Renal cortex interstitium (tissue), 11 donors: ENCODE results near the gene TTC33. TPM values are rescaled to one million over a fixed set of nuclear protein-coding genes. Genes with fewer than 3 reads are reported as not detected.
"Not testable (repeated sequence)": the region's sequence is repeated elsewhere in the genome, so short reads cannot be mapped to it uniquely, and the experiment has no call there.

ENCODE experiments used
- DNase-seq, 11 donors: peaks; one replicate each; pipeline ENCODE4 v3.0.0-alpha.2; 2013; ENCODE audit warnings: low read depth in 9 of 11, low spot score in 4 of 11; ENCODE audit errors: extremely low read depth in 1 of 11
- polyA plus RNA-seq, 3 donors: library from polyadenylated mRNA; unstranded; fragments of 120-200 nt; gene quantifications; one replicate each; pipeline ENCODE4 v1.2.1, GENCODE V29; 2013; ENCODE audit not compliant: insufficient read length in 3 of 3

Gene TTC33
- polyA plus RNA-seq, 3 donors: 33.3 to 39.8 (median 34.2) TPM

GRCh38 chr5:40674661-40675235, 81.0 kb downstream of the TTC33 start:
- no peak for DNase-seq

GRCh38 chr5:40672425-40672824, 83.3 kb downstream of the TTC33 start:
- no peak for DNase-seq

- no peak for DNase-seq
Observed at GRCh38 chr5:40669606-40670390, 86.0 kb downstream of the TTC33 start.

GRCh38 chr5:40667161-40667663, 88.5 kb downstream of the TTC33 start:
- DNase-seq: no peak

GRCh38 chr5:40666657-40667056, 89.1 kb downstream of the TTC33 start:
- no peak for DNase-seq

- no peak for DNase-seq
Observed at GRCh38 chr5:40665635-40666298, 90.0 kb downstream of the TTC33 start.

GRCh38 chr5:40660751-40661150, 95.0 kb downstream of the TTC33 start:
- DNase-seq: no peak

GRCh38 chr5:40656766-40657165, 99.0 kb downstream of the TTC33 start:
- DNase-seq: no peak

GRCh38 chr5:40656091-40656490, 99.7 kb downstream of the TTC33 start:
- DNase-seq: not testable (repeated sequence)

- no peak for DNase-seq
Observed at GRCh38 chr5:40655138-40655537, 100.6 kb downstream of the TTC33 start.

- no peak for DNase-seq
Observed at GRCh38 chr5:40654377-40654991, 101.3 kb downstream of the TTC33 start.

GRCh38 chr5:40653221-40654022, 102.3 kb downstream of the TTC33 start:
- DNase-seq: no peak

GRCh38 chr5:40652441-40653220, 103.1 kb downstream of the TTC33 start:
- DNase-seq: no peak

GRCh38 chr5:40651201-40651600, 104.6 kb downstream of the TTC33 start:
- DNase-seq: no peak

- no peak for DNase-seq
Observed at GRCh38 chr5:40649463-40650030, 106.2 kb downstream of the TTC33 start.

- DNase-seq: no peak
Observed at GRCh38 chr5:40648150-40648549, 107.6 kb downstream of the TTC33 start.

- DNase-seq: peak in 5 of 11 donors; percentile 20 to 65 (median 41)
Observed at GRCh38 chr5:40646266-40646665, 109.5 kb downstream of the TTC33 start.

GRCh38 chr5:40639531-40639930, 116.2 kb downstream of the TTC33 start:
- not testable (repeated sequence) for DNase-seq
